Breast epithelium (tissue), 3 donors: ENCODE results near the gene MAN1B1.

Experiments
- CTCF ChIP-seq, 3 donors: fragments of 450-650 bp; IDR thresholded peaks; one replicate each; pipeline ENCODE4 v1.5.1; 2016 to 2017; ENCODE audit warnings: antibody characterized with exemption in 3 of 3, mild to moderate bottlenecking in 3 of 3, moderate library complexity in 3 of 3
- POLR2A ChIP-seq: fragments of 450-650 bp; IDR thresholded peaks from one replicate; pipeline ENCODE4 v1.6.1; 2016; ENCODE audit warnings: antibody characterized with exemption, mild to moderate bottlenecking, moderate library complexity
- POLR2AphosphoS5 ChIP-seq, 3 donors: sonication (generic); formaldehyde crosslinking; IDR thresholded peaks; one replicate each; pipeline ENCODE4 v1.6.1; 2017; ENCODE audit warnings: antibody characterized with exemption in 3 of 3

GRCh38 chr9:137041124-137041523 lies 45.7 kb upstream of the MAN1B1 start:
- TF ChIP-seq CTCF (IDR thresholded peaks at IDR 0.05) (no peak), POLR2A (no peak), POLR2AphosphoS5 (IDR thresholded peaks at IDR 0.05) (no peak)
